Measurements from ENCODE around the gene ARFRP1.
"Not testable (repeated sequence)": the region's sequence is repeated elsewhere in the genome, so short reads cannot be mapped to it uniquely, and the experiment has no call there.

The ARFRP1 gene

GRCh38 chr20:63653041-63653973, 54.5 kb downstream of the ARFRP1 start, which contains the start of gene STMN3:
Gene STMN3 (minus strand): TSS chr20:63653424. CDS start chr20:63653345, 79 bp downstream.
- intact Hi-C loops (cut with DNase I) = no loop called here
- DNase-seq = peak; percentile 59 to 97 (median 88)

DNA sequence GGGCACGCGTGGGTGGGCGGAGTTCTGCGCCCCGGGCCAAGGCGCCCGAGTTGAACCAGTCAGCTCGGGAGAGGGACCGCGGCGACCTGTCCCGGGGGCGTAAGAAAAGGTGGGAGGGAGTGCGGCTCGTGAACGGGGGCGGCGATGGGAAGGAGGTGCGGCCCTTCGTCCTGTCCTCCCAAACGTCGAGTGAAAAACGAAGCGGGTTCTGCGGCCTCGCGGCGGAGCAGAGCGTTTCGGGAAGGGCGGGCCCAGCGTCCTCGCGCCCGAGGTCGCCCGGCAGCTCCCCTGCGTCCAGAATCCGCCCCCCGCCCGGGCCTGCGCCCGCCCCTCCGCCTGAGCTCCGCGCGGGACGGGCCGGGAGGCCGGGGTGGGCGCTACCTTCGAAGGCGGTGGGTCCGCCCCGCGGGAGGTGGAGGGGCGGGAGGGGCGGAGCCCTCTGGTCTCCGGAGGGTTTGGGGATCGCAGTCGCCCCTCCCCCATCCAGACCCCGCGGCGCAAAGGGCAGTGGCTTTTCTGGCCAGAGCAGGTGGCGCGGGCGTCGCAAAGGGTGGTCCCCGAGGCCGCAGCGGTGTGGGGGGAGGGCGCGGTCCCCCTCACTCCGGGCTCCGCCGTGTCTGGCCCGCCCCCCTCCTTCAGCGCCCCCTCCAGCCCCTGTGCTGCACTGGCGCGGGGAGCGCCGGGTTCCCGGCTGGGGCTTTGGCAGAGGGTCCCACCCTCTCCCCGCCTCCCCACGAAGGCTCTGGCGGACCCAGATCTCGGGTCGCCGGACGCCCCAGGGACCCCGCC, 55.4 kb downstream of the ARFRP1 start:
- peak in 6 of 42 donors; percentile 21 to 46 (median 28) for DNase-seq
- intact Hi-C loops (cut with DNase I) = no loop called here

DNA sequence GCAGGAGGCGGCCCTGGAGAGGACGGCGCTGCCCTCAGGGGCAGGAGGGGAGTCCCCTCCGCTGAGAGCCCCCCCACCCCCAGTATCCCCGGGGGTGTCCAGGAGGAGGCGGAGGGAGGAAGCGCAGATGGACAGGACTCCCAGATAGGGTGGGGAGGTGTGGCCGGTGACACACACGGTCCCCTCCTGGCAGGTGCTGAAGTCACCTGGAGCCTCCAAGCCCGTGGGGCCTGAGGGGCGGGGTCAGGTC, 55.9 kb downstream of the ARFRP1 start:
- peak in 1 of 42 donors; percentile 21 for DNase-seq
- intact Hi-C loops (cut with DNase I) = no loop called here

- intact Hi-C loops (cut with DNase I); DNase-seq: not testable (repeated sequence)
Observed at GRCh38 chr20:63650486-63650885, 57.3 kb downstream of the ARFRP1 start.

GRCh38 chr20:63648895-63649589, 58.7 kb downstream of the ARFRP1 start:
- DNase-seq = no peak
- intact Hi-C loops (cut with DNase I) = no loop called here

All from head of caudate nucleus (tissue), 42 donors.